ENCODE measurements around the gene HOMER1.

DNA sequence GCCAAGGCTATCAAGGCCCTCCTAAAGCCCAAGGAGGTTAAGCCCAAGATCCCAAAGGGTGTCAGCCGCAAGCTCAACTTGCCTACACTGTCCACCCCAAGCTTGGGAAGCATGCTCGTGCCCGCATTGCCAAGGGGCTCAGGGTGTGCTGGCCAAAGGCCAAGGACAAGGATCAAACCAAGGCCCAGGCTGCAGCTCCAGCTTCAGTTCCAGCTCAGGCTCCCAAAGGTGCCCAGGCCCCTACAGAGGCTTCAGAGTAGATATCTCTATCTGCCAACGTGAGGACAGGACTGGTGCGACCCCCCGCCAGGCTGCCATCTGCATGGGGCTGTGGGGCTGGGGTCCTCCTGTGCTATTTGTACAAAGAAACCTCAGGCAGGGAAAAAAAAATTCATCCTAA, 3.3 kb downstream of the HOMER1 start:
- no peak for TF ChIP-seq POLR2AphosphoS5 (IDR thresholded peaks at IDR 0.05; ENCODE audit: borderline replicate concordance, low read depth, low read length)
- TF ChIP-seq EZH2 (IDR thresholded peaks at IDR 0.05), result no peak
- no peak for TF ChIP-seq FOXP2 (optimal IDR thresholded peaks at IDR 0.05; ENCODE audit: control extremely low read depth, extremely low read length, insufficient read depth)
